Keratinocyte (primary cell): Measurements from ENCODE around the gene MELTF. TPM values are rescaled to one million over a fixed set of nuclear protein-coding genes. Genes with fewer than 3 reads are reported as not detected.

Source experiments
- DNase-seq: peaks from one replicate; pipeline ENCODE4 v3.0.0-alpha.2; 2011; ENCODE audit warnings: low read depth, missing footprints, low spot score
- FAIRE-seq: peaks from 2 replicates; lab custom pipeline; 2011; peaks lifted over from hg19 to GRCh38; lab: Jason Lieb, UNC
- H2AFZ ChIP-seq: 2 replicates; pipeline ENCODE4 v1.6.0; 2012; ENCODE audit warnings: low read length, control low read depth, inconsistent platforms; ENCODE audit not compliant: control insufficient read depth
- H3K27ac ChIP-seq: 2 replicates; pipeline ENCODE4 v1.5.1; 2011; ENCODE audit warnings: low read length; ENCODE audit not compliant: control insufficient read depth, insufficient read depth
- H3K27me3 ChIP-seq: 3 replicates; pipeline ENCODE4 v1.6.0; 2011; ENCODE audit warnings: low read length; ENCODE audit not compliant: control insufficient read depth, insufficient read depth; ENCODE audit errors: extremely low read depth
- H3K36me3 ChIP-seq, 2 experiments: 2 replicates in 1 of 2; 3 replicates in 1 of 2; pipeline ENCODE4 v1.5.1; 2011; ENCODE audit warnings: low read length in 2 of 2, mild to moderate bottlenecking in 1 of 2; ENCODE audit not compliant: control insufficient read depth in 2 of 2, insufficient read depth in 2 of 2; ENCODE audit errors: extremely low read depth in 1 of 2
- H3K4me1 ChIP-seq: 3 replicates; pipeline ENCODE4 v1.5.1; 2011; ENCODE audit warnings: low read length; ENCODE audit not compliant: control insufficient read depth, insufficient read depth; ENCODE audit errors: extremely low read depth
- H3K4me2 ChIP-seq: 3 replicates; pipeline ENCODE4 v1.6.0; 2011; ENCODE audit warnings: low read depth, low read length; ENCODE audit not compliant: control insufficient read depth, insufficient read depth; ENCODE audit errors: extremely low read depth
- H3K4me3 ChIP-seq, 3 experiments: fragments of 200-600 bp in 1 of 3; sonication (generic) in 1 of 3; 2 replicates in 2 of 3; 3 replicates in 1 of 3; pipeline ENCODE4 v1.5.1; 2011 to 2016; ENCODE audit warnings: low read length in 3 of 3, mild to moderate bottlenecking in 3 of 3, control low read depth in 2 of 3, inconsistent platforms in 1 of 3, low read depth in 1 of 3, mixed read lengths in 1 of 3, mixed run types in 1 of 3, moderate library complexity in 1 of 3; ENCODE audit not compliant: control insufficient read depth in 2 of 3, insufficient read depth in 2 of 3; ENCODE audit errors: extremely low read depth in 1 of 3
- H3K79me2 ChIP-seq: 2 replicates; pipeline ENCODE4 v1.6.0; 2012; ENCODE audit warnings: low read length; ENCODE audit not compliant: control insufficient read depth, insufficient read depth
- H3K9ac ChIP-seq: 3 replicates; pipeline ENCODE4 v1.6.0; 2011; ENCODE audit warnings: low read length; ENCODE audit not compliant: control insufficient read depth, insufficient read depth; ENCODE audit errors: extremely low read depth
- H3K9me1 ChIP-seq: 3 replicates; pipeline ENCODE4 v1.6.0; 2011; ENCODE audit warnings: low read length; ENCODE audit not compliant: control insufficient read depth, insufficient read depth; ENCODE audit errors: extremely low read depth
- H3K9me3 ChIP-seq: 2 replicates; pipeline ENCODE4 v1.5.1; 2012; ENCODE audit warnings: low read depth, low read length; ENCODE audit not compliant: control insufficient read depth
- H4K20me1 ChIP-seq: 3 replicates; pipeline ENCODE4 v1.6.0; 2011; ENCODE audit warnings: low read length; ENCODE audit not compliant: control insufficient read depth, insufficient read depth; ENCODE audit errors: extremely low read depth
- CTCF ChIP-seq, 3 experiments: IDR thresholded peaks in 1 of 3; conservative IDR thresholded peaks in 1 of 3; optimal IDR thresholded peaks in 1 of 3; 2 replicates in 2 of 3; 3 replicates in 1 of 3; pipeline versions ENCODE3 to v1.5.1; 2011; ENCODE audit warnings: low read length in 3 of 3, mild to moderate bottlenecking in 3 of 3, moderate library complexity in 2 of 3, control low read depth in 1 of 3, inconsistent platforms in 1 of 3; ENCODE audit not compliant: insufficient read depth in 2 of 3; ENCODE audit errors: extremely low read depth in 1 of 3
- EZH2 ChIP-seq: IDR thresholded peaks from one replicate; pipeline ENCODE4 v1.6.1; 2012; ENCODE audit warnings: inconsistent platforms, mild to moderate bottlenecking, low read length, moderate library complexity
- dilution Hi-C: fragments of 300-500 bp; cut with MboI; formaldehyde crosslinking; loops from one replicate; pipeline ENCODE4 v1.7.0; 2020; ENCODE audit warnings: low sequenced_read_pairs; ENCODE audit not compliant: extremely low pct_ligation_motif_present
- polyA plus RNA-seq, 5 experiments: library from polyadenylated mRNA; depleted of rRNA in 3 of 5; stranded (reverse) in 3 of 5; stranded (forward) in 1 of 5; unstranded in 1 of 5; fragments of >200 nt; gene quantifications; 1 replicate in 1 of 5; 2 replicates in 3 of 5; 3 replicates in 1 of 5; pipeline versions ENCODE4 v1.2.1 to v1.2.3, GENCODE V29; 2011 to 2012; ENCODE audit warnings: missing spikeins in 2 of 5, low read depth in 1 of 5, low replicate concordance in 1 of 5

Gene MELTF
- polyA plus RNA-seq, 1 donor (not counting 4 experiments of a cell fraction or from before 2014, with no cell fraction given) = 6.0 TPM

GRCh38 chr3:196954832-196955231 is 74.8 kb downstream of the MELTF start:
- no peak overlapping the region for H2AFZ ChIP-seq
- no peak overlapping the region for H3K4me3 ChIP-seq
- no peak overlapping the region for H3K4me2 ChIP-seq
- dilution Hi-C loops = no loop called here
- H3K4me1 ChIP-seq = no peaks in the 10 kb centered on the region
- DNase-seq (no peak), FAIRE-seq (no peak)
- H3K9me1 ChIP-seq = no peaks in the 10 kb centered on the region
- no peaks in the 10 kb centered on the region for H4K20me1 ChIP-seq
- H3K9ac ChIP-seq = no peak overlapping the region
- H3K79me2 ChIP-seq = no peaks in the 10 kb centered on the region
- H3K36me3 ChIP-seq = no peaks in the 10 kb centered on the region
- TF ChIP-seq EZH2 (no peak), CTCF (optimal IDR thresholded peaks at IDR 0.05 in 1 of 3, IDR thresholded peaks at IDR 0.05 in 1 of 3, conservative IDR thresholded peaks at IDR 0.05 in 1 of 3; ENCODE audit: extremely low read depth in 1 of 3, insufficient read depth in 2 of 3, low read length in 3 of 3) (no peak)
- no peaks in the 10 kb centered on the region for H3K27me3 ChIP-seq
- no peaks in the 10 kb centered on the region for H3K9me3 ChIP-seq
- H3K27ac ChIP-seq = no peak overlapping the region

Other genes with a start within 250 kb of the MELTF start
- 15.2 to 17.3 TPM (median 16.5 TPM) in 3 replicates for gene SENP5, start 161.9 kb downstream of the MELTF start, polyA plus RNA-seq
- 54.8 to 71.4 TPM (median 58.8 TPM) in 3 replicates for gene NCBP2, start 87.3 kb downstream of the MELTF start, polyA plus RNA-seq
- gene PIGZ, start 61.0 kb downstream of the MELTF start, polyA plus RNA-seq = 1.4 to 2.1 TPM (median 1.5 TPM) in 3 replicates